Suppressor macrophage treated with lipopolysaccharide for 4 hours (primary cell): ENCODE results near the gene STAG1.
"Not testable (repeated sequence)": the region's sequence is repeated elsewhere in the genome, so short reads cannot be mapped to it uniquely, and the experiment has no call there.

Experiments
- DNase-seq: peaks from one replicate; pipeline ENCODE4 v3.0.0-alpha.2; 2020

STAG1 gene

GRCh38 chr3:136576279-136577009 is 175.7 kb downstream of the STAG1 start:
- DNase-seq: no peak

DNA sequence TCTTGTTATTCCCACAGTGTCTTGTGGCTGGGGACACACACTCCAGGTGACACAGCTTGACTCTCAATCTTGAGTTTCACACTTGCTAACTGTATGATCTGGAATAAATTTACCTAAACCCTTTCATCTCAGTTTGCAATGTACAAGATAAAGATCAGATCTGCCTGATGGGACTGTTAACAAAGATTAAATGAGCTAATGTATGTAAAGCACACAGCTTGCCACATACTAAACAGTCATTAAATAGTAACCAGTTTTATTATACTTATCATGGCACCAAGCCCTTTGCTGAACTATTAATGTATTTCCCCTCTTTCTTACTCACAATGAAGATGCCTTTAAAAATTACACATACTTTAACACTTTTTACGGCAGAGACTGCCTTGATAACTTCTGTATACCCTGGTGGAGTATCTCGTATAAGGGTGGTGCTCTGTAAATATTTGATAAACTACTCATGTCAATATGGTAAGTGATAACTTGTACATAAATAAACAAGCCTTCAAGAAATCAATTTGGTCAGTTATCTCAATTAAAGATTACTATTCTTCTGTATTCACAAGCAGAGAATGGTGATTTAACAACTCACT is 184.5 kb downstream of the STAG1 start:
- no peak for DNase-seq

- not testable (repeated sequence) for DNase-seq
Measured at GRCh38 chr3:136564962-136565361, 187.2 kb downstream of the STAG1 start.

GRCh38 chr3:136562026-136562425 is 190.2 kb downstream of the STAG1 start:
- DNase-seq: no peak

- no peak for DNase-seq
Measured at GRCh38 chr3:136559896-136560295, 192.3 kb downstream of the STAG1 start.

- peak; percentile 25 for DNase-seq
Measured at GRCh38 chr3:136549461-136549860, 202.7 kb downstream of the STAG1 start.

DNA sequence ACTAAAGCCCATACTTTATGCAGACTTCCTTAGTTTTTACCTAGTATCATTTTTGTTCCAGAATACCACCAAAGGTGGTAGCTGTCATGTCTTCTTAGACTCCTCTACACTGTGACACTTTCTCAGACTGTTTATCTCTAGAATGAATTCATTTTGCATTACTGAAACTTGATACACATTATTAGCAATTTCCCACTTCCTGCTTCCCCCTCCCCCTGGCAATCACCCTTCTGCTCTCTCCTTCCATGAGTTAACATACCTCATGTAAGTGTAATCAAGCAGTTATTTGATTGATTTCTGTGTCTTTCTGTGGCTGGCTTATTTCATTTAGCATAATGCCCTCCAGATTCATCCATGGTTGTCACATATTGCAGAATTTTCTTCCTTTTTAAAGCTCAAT is 204.9 kb downstream of the STAG1 start:
- no peak for DNase-seq

GRCh38 chr3:136546720-136547119 is 205.5 kb downstream of the STAG1 start:
- DNase-seq: no peak

DNA sequence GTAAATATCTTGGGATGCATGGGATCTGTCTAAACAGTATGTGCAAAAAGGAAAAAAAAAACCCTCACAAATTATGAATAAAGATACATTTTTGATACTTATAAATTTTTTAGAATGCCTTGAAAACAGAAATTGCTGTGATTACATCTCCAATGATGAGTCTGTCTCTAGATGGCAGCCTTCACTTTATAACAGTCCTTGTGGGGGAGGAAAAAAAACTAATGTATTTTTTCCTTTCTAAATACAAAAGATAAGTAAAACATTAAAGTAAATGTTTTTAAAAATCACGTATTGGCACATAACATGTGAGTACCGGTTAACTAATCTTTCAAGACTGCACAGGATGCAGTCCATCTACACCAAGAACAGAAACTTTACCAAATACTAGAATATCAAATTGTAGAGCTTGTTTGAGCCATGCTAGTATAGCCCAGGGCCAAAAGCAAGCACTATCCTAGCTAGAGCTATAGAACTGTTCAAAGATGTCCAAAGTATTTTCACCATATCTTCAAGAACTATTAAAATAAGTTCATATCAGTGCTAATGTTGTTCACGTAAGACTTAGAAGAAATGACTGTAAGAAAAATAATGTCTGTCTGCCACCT is 206.4 kb downstream of the STAG1 start:
- DNase-seq: no peak

- DNase-seq: no peak
Measured at GRCh38 chr3:136544532-136544931, 207.6 kb downstream of the STAG1 start.

- DNase-seq: peak; percentile 70
Measured at GRCh38 chr3:136543385-136543784, 208.8 kb downstream of the STAG1 start.

GRCh38 chr3:136535906-136536305 is 216.3 kb downstream of the STAG1 start:
- no peak for DNase-seq

- no peak for DNase-seq
Measured at GRCh38 chr3:136532766-136533165, 219.4 kb downstream of the STAG1 start.

- DNase-seq: no peak
Measured at GRCh38 chr3:136518102-136518501, 234.1 kb downstream of the STAG1 start.

DNA sequence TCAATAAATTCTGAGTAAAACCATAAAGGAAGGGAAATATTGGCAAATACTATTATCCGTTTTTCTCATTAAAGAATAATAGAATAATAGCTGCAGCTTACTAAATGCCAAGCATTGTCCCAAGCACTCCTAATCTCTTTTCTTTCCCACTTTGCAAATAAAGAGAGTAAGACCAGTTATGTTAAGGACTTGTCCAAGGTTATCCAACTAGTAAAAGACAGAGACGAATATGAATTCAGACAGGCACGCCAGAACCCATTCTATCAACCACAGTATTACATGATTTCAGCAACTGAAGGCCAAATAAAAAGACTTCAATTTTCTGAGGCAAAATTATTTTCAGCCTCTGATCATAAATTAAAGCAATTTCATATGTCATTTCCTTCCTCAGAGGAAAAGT is 235.5 kb downstream of the STAG1 start:
- no peak for DNase-seq

DNA sequence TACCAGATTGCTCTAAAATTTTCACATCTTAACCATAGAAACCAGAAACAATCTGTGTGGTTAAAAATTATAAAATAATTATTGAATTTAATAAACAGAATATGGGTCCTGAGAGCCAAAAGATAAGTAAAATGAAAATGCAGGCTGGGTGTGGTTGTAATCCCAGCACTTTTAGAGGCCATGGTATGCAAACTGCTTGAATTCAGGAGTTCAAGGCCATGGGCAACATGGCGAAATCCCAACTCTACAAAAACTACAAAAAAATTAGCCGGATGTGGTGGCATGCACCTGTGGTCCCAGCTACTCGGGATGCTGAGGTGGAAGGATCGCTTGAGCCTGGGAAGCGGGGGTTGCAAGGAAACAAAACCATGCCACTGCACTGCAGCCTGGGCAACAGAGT is 236.1 kb downstream of the STAG1 start:
- no peak for DNase-seq

GRCh38 chr3:136514533-136514932 is 237.6 kb downstream of the STAG1 start:
- not testable (repeated sequence) for DNase-seq

- DNase-seq: no peak
Measured at GRCh38 chr3:136513367-136513766, 238.8 kb downstream of the STAG1 start.

GRCh38 chr3:136512381-136512780 is 239.8 kb downstream of the STAG1 start:
- no peak for DNase-seq

- DNase-seq: no peak
Measured at GRCh38 chr3:136505676-136506075, 246.5 kb downstream of the STAG1 start.

DNA sequence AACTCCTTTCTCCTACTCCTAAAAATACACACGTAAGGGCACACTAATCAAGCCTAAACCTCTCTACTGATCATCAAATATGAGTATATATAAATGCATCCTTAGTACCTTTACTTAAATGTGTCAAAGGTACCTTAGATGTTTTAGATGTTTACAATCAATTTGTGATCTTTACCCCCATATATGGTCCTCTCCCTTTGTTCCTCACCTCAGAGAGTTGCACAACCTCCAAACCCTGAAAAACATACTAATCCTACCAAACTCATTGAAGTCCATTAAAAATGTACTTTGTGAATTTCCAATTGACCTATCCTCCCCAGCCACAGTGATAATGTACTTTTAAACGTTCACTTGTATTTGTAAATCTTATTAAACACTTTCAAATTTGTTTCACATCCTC is 249.1 kb downstream of the STAG1 start:
- DNase-seq: no peak

- DNase-seq: no peak
Measured at GRCh38 chr3:136498919-136499447, 253.2 kb downstream of the STAG1 start.

DNA sequence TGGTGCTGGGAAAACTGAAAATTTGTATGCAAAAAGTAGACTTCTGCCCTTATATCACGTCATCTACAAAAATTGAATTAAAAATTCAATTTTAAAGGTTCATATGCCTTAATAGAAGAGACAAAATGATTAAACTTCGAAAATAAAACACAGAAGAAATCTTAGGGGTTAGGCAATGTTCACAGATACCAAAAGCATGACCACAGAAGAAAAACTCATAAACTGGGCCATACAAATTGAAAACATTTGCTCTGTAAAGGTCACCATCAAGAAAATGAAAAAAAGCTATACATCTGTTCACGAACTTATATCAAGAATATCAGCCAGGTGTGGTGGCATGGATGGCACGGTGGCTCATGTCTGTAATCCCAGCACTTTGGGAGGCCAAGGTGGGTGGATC is 257.0 kb downstream of the STAG1 start:
- no peak for DNase-seq
